GM18502 (cell line): ENCODE results near the gene PIAS3.
"Not testable (repeated sequence)": the region's sequence is repeated elsewhere in the genome, so short reads cannot be mapped to it uniquely, and the experiment has no call there.

ENCODE experiments used
- ATAC-seq: cut with Tn5 transposase; IDR thresholded peaks from one replicate; pipeline ENCODE4 v1.9.1; 2021; ENCODE audit warnings: mild to moderate bottlenecking; ENCODE audit not compliant: unreplicated experiment, poor library complexity

The PIAS3 gene

GRCh38 chr1:145877923-145878486, 19.1 kb upstream of the PIAS3 start:
- ATAC-seq = no peak

- no peak for ATAC-seq
Observed at GRCh38 chr1:145874646-145875045, 15.8 kb upstream of the PIAS3 start.

GRCh38 chr1:145871994-145872924, 13.4 kb upstream of the PIAS3 start:
- ATAC-seq = no peak

- no peak for ATAC-seq
Observed at GRCh38 chr1:145868232-145868631, 9.4 kb upstream of the PIAS3 start.

GRCh38 chr1:145863282-145864018, 4.6 kb upstream of the PIAS3 start:
- no peak for ATAC-seq

GRCh38 chr1:145859491-145860023, 676 bp upstream of the PIAS3 start:
- ATAC-seq = peak; percentile 78

- ATAC-seq = peak; percentile 14
Observed at GRCh38 chr1:145858238-145858900, 512 bp downstream of the PIAS3 start.

- ATAC-seq = no peak
Observed at GRCh38 chr1:145857170-145857569, 1.7 kb downstream of the PIAS3 start.

- ATAC-seq = no peak
Observed at GRCh38 chr1:145855426-145855948, 3.4 kb downstream of the PIAS3 start.

- no peak for ATAC-seq
Observed at GRCh38 chr1:145849356-145850160, 9.3 kb downstream of the PIAS3 start.

GRCh38 chr1:145847827-145848226, 11.1 kb downstream of the PIAS3 start:
- no peak for ATAC-seq

- ATAC-seq = no peak
Observed at GRCh38 chr1:145846201-145846612, 12.7 kb downstream of the PIAS3 start.

- peak; percentile 58 for ATAC-seq
Observed at GRCh38 chr1:145845514-145846161, 13.2 kb downstream of the PIAS3 start, which contains the start of gene NUDT17. Gene NUDT17 (plus strand): TSS chr1:145845630. CDS start chr1:145845641, 11 bp downstream.

- peak; percentile 73 for ATAC-seq
Observed at GRCh38 chr1:145845144-145845513, 13.8 kb downstream of the PIAS3 start.

GRCh38 chr1:145843031-145843430, 15.8 kb downstream of the PIAS3 start:
- ATAC-seq = no peak

GRCh38 chr1:145837656-145838055, 21.2 kb downstream of the PIAS3 start:
- ATAC-seq = no peak

- ATAC-seq = not testable (repeated sequence)
Observed at GRCh38 chr1:145830810-145831209, 28.1 kb downstream of the PIAS3 start.

- ATAC-seq = no peak
Observed at GRCh38 chr1:145828367-145829026, 30.4 kb downstream of the PIAS3 start.
